Measurements from ENCODE around the gene SOX4.

GRCh38 chr6:21556968-21557721, 36.4 kb upstream of the SOX4 start:
- TF ChIP-seq, protein P1, sequence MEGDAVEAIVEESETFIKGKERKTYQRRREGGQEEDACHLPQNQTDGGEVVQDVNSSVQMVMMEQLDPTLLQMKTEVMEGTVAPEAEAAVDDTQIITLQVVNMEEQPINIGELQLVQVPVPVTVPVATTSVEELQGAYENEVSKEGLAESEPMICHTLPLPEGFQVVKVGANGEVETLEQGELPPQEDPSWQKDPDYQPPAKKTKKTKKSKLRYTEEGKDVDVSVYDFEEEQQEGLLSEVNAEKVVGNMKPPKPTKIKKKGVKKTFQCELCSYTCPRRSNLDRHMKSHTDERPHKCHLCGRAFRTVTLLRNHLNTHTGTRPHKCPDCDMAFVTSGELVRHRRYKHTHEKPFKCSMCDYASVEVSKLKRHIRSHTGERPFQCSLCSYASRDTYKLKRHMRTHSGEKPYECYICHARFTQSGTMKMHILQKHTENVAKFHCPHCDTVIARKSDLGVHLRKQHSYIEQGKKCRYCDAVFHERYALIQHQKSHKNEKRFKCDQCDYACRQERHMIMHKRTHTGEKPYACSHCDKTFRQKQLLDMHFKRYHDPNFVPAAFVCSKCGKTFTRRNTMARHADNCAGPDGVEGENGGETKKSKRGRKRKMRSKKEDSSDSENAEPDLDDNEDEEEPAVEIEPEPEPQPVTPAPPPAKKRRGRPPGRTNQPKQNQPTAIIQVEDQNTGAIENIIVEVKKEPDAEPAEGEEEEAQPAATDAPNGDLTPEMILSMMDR (IDR thresholded peaks at IDR 0.05) = no peak
- no peak for TF ChIP-seq POLR2A (IDR thresholded peaks at IDR 0.05)

Data from ovary (tissue), 3 donors.